ENCODE results near the gene PLA2G3. TPM values are rescaled to one million over a fixed set of nuclear protein-coding genes. Genes with fewer than 3 reads are reported as not detected.

The PLA2G3 gene
- polyA plus RNA-seq, 1 donor (not counting 4 experiments of a cell fraction or from before 2014, with no cell fraction given), result 0.38 TPM

DNA sequence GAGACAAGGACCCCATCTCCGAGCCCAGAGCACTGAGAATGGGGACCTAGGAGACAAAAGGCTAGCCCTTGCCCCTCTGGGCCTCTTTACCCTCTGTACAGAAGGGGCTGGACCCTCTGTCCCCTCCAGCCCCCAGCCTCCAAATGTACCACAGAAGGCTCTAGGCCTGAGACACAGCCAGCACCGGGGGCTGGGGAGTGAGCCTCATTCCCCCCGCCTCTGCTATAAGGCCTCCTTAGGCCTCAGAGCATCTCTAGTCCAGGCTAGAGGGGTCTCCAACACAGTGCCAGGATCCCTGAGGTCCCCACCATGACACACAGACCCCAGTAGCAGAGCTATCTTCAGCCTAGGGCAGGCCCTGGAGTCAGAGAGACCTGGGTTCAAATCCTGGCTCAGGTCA is 54.4 kb downstream of the PLA2G3 start:
- H3K4me1 ChIP-seq (ENCODE audit: control insufficient read depth, extremely low read depth, insufficient read depth, low read length), result peaks cover 45% of the 10 kb centered on the region
- peaks cover 88% of the 10 kb centered on the region for H3K79me2 ChIP-seq (ENCODE audit: control insufficient read depth, insufficient read depth, low read length)
- H3K27ac ChIP-seq (ENCODE audit: control insufficient read depth, insufficient read depth, low read length), result peak overlapping the region; percentile 63
- TF ChIP-seq, protein P1, sequence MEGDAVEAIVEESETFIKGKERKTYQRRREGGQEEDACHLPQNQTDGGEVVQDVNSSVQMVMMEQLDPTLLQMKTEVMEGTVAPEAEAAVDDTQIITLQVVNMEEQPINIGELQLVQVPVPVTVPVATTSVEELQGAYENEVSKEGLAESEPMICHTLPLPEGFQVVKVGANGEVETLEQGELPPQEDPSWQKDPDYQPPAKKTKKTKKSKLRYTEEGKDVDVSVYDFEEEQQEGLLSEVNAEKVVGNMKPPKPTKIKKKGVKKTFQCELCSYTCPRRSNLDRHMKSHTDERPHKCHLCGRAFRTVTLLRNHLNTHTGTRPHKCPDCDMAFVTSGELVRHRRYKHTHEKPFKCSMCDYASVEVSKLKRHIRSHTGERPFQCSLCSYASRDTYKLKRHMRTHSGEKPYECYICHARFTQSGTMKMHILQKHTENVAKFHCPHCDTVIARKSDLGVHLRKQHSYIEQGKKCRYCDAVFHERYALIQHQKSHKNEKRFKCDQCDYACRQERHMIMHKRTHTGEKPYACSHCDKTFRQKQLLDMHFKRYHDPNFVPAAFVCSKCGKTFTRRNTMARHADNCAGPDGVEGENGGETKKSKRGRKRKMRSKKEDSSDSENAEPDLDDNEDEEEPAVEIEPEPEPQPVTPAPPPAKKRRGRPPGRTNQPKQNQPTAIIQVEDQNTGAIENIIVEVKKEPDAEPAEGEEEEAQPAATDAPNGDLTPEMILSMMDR (optimal IDR thresholded peaks at IDR 0.05 in 1 of 3, IDR thresholded peaks at IDR 0.05 in 1 of 3, conservative IDR thresholded peaks at IDR 0.05 in 1 of 3; ENCODE audit: extremely low read depth in 1 of 3, insufficient read depth in 2 of 3, low read length in 3 of 3), result no peak
- no peak for TF ChIP-seq EZH2 (IDR thresholded peaks at IDR 0.05; ENCODE audit: low read length)
- peak overlapping the region; percentile 96 for H3K4me2 ChIP-seq (ENCODE audit: control insufficient read depth, extremely low read depth, insufficient read depth, low read depth, low read length)
- FAIRE-seq, result no peak
- DNase-seq (ENCODE audit: low read depth, low spot score), result no peak
- no peaks in the 10 kb centered on the region for H3K9me3 ChIP-seq (ENCODE audit: control insufficient read depth, low read depth, low read length)
- no peak overlapping the region for H3K4me3 ChIP-seq (ENCODE audit: control insufficient read depth in 2 of 3, extremely low read depth in 1 of 3, insufficient read depth in 2 of 3, low read depth in 1 of 3, low read length in 3 of 3)
- no peaks in the 10 kb centered on the region for H3K9me1 ChIP-seq (ENCODE audit: control insufficient read depth, extremely low read depth, insufficient read depth, low read length)
- peaks cover 44 to 70% of the 10 kb centered on the region in 2 experiments for H3K36me3 ChIP-seq (ENCODE audit: control insufficient read depth in 2 of 2, extremely low read depth in 1 of 2, insufficient read depth in 2 of 2, low read length in 2 of 2)
- H2AFZ ChIP-seq (ENCODE audit: control insufficient read depth, low read length), result no peak overlapping the region
- H3K9ac ChIP-seq (ENCODE audit: control insufficient read depth, extremely low read depth, insufficient read depth, low read length), result peak overlapping the region; percentile 34
- dilution Hi-C loops (cut with MboI; ENCODE audit: extremely low pct_ligation_motif_present, low sequenced_read_pairs), result no loop called here
- peaks cover 39% of the 10 kb centered on the region for H4K20me1 ChIP-seq (ENCODE audit: control insufficient read depth, extremely low read depth, insufficient read depth, low read length)
- no peaks in the 10 kb centered on the region for H3K27me3 ChIP-seq (ENCODE audit: control insufficient read depth, extremely low read depth, insufficient read depth, low read length)

- H3K4me1 ChIP-seq (ENCODE audit: control insufficient read depth, extremely low read depth, insufficient read depth, low read length), result peaks cover 48% of the 10 kb centered on the region
These were observed 54.8 kb downstream of the PLA2G3 start for GRCh38 chr22:31085493-31085824.

More at GRCh38 chr22:31085493-31085824, 54.8 kb downstream of the PLA2G3 start:
- Histone ChIP-seq H3K9me3 (ENCODE audit: control insufficient read depth, low read depth, low read length) (no peaks in the 10 kb centered on the region), H3K27me3 (ENCODE audit: control insufficient read depth, extremely low read depth, insufficient read depth, low read length) (no peaks in the 10 kb centered on the region), H3K36me3 (ENCODE audit: control insufficient read depth in 2 of 2, extremely low read depth in 1 of 2, insufficient read depth in 2 of 2, low read length in 2 of 2) (peaks cover 41 to 66% of the 10 kb centered on the region in 2 experiments), H3K9ac (ENCODE audit: control insufficient read depth, extremely low read depth, insufficient read depth, low read length) (peak overlapping the region; percentile 72), H3K4me2 (ENCODE audit: control insufficient read depth, extremely low read depth, insufficient read depth, low read depth, low read length) (peak overlapping the region; percentile 96), H2AFZ (ENCODE audit: control insufficient read depth, low read length) (no peak overlapping the region), H3K4me3 (ENCODE audit: control insufficient read depth in 2 of 3, extremely low read depth in 1 of 3, insufficient read depth in 2 of 3, low read depth in 1 of 3, low read length in 3 of 3) (peak overlapping the region; percentile 43 to 87 (median 85)), H3K9me1 (ENCODE audit: control insufficient read depth, extremely low read depth, insufficient read depth, low read length) (no peaks in the 10 kb centered on the region), H3K79me2 (ENCODE audit: control insufficient read depth, insufficient read depth, low read length) (peaks cover 85% of the 10 kb centered on the region), H4K20me1 (ENCODE audit: control insufficient read depth, extremely low read depth, insufficient read depth, low read length) (peaks cover 37% of the 10 kb centered on the region), H3K27ac (ENCODE audit: control insufficient read depth, insufficient read depth, low read length) (peak overlapping the region; percentile 63)
- no peak for DNase-seq (ENCODE audit: low read depth, low spot score)
- FAIRE-seq, result no peak
- dilution Hi-C loops (cut with MboI; ENCODE audit: extremely low pct_ligation_motif_present, low sequenced_read_pairs), result no loop called here
- TF ChIP-seq EZH2 (IDR thresholded peaks at IDR 0.05; ENCODE audit: low read length), result no peak
- TF ChIP-seq, protein P1 (optimal IDR thresholded peaks at IDR 0.05 in 1 of 3, IDR thresholded peaks at IDR 0.05 in 1 of 3, conservative IDR thresholded peaks at IDR 0.05 in 1 of 3; ENCODE audit: extremely low read depth in 1 of 3, insufficient read depth in 2 of 3, low read length in 3 of 3), result no peak
